Measurements from ENCODE around the gene CAMKMT.
"Not testable (repeated sequence)": the region's sequence is repeated elsewhere in the genome, so short reads cannot be mapped to it uniquely, and the experiment has no call there.

CAMKMT gene

GRCh38 chr2:44559108-44559507 lies 197.4 kb downstream of the CAMKMT start:
- DNase-seq = no peak

GRCh38 chr2:44560352-44560751 lies 198.6 kb downstream of the CAMKMT start:
- DNase-seq = no peak

GRCh38 chr2:44560941-44561340 lies 199.2 kb downstream of the CAMKMT start:
- no peak for DNase-seq

GRCh38 chr2:44562737-44563136 lies 201.0 kb downstream of the CAMKMT start:
- no peak for DNase-seq

DNA sequence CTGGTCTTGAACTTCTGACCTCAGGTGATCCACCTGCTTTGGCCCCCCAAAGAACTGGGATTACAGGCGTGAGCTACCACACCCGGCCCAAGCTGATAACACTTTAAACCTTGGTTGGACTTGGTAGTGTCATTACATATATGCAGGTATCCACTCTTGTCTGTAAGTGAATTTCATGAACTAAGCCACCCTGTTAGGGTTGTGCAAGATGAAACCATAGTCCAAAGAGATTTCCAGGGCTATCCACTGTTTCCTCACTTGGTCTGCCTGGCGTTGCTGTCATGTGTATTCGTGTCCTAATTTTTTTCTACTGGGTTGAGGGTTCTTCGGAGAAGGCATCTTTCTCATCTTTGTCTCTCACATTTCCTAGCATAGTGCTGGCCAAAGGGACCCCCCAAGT lies 203.0 kb downstream of the CAMKMT start:
- no peak for DNase-seq

DNA sequence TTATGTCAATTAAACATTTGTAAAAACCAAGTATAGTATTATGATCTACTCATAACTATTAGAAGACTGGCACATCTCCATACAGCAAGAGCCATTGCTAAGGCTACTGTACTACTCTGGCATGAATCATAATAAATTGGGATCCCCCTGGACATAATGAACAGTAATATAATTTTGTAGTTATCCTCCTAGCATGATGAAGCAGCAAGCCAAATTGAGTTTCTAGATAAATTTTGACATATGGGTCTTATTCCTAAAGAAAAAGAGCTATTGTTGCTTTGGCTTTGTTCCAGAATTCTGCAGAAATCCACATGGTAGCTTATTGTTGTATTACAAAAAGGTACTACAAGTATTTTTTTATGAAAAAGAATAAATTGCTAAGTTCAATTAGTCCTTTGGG lies 204.3 kb downstream of the CAMKMT start:
- no peak for DNase-seq

GRCh38 chr2:44569491-44569890 lies 207.7 kb downstream of the CAMKMT start:
- no peak for DNase-seq

DNA sequence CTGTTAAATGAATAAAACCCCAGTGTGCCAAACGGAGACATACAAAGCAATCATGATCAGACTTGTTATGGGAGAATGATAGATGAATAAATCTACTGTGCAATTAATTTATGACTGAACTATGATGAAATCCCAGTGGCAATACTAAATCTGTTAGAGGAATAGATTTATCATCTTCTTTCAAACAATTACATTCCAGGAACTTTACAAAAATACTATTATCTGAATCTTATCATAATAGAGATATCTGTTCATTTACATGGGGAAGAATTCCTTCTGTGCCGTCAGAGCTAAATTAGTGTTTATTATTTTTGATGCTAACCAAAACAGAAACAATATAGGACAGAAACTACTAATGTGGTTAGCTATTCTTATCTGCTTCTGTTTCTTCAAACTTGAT lies 208.5 kb downstream of the CAMKMT start:
- no peak for DNase-seq

- no peak for DNase-seq
These were observed 209.0 kb downstream of the CAMKMT start for GRCh38 chr2:44570777-44571176.

DNA sequence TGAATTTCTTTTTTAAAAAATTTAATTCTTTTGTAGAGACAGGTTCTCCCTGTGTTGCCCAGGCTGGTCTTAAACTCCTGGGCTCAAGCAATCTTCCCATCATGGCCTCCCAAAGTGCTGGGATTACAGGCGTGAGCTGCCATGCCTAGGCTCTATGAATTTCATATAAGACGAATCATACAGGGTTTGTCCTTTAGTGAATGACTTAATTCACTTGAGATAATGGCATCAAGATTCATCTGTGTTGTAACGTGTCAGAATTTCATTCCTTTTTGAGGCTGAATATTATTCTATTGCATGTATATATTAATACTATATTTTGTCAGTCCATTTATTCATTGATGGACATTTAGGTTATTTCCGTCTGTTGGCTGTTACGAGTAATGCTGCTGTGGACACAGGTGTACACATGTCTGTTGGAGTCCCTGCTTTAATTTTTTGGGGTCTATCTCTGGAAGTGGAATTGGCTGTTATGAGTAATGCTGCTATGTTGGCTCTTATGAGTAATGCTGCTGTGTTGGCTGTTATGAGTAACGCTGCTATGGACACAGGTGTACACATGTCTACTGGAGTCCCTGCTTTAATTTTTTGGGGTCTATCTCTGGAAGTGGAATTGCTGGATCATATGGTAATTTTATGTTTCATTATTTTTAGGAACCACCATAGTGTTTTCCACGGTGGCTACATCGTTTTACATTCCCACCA lies 210.6 kb downstream of the CAMKMT start:
- no peak for DNase-seq

GRCh38 chr2:44573996-44574395 lies 212.2 kb downstream of the CAMKMT start:
- no peak for DNase-seq

- DNase-seq = no peak
These were observed 216.8 kb downstream of the CAMKMT start for GRCh38 chr2:44578471-44579093.

GRCh38 chr2:44579115-44579836 lies 217.5 kb downstream of the CAMKMT start:
- DNase-seq = no peak

DNA sequence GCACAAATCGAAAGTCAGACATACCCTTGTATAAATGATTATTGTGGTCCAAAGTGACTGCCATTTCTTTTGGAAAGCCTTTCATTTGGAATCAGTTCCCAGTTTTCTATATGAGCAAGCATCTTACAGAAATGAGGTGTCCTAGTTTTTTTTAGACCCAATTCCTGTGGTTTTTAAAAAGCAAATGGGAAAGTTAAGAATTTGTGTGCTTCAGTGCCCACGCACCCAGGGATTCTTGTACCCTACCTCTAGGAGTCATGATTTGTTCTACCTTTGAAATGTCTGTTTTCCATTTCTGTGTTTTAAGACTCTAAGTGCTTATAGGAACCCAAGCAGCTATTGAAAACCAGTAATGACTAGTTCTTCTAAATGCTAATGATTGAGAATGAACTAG lies 218.1 kb downstream of the CAMKMT start:
- DNase-seq = no peak

GRCh38 chr2:44580875-44581515 lies 219.2 kb downstream of the CAMKMT start:
- DNase-seq = no peak

DNA sequence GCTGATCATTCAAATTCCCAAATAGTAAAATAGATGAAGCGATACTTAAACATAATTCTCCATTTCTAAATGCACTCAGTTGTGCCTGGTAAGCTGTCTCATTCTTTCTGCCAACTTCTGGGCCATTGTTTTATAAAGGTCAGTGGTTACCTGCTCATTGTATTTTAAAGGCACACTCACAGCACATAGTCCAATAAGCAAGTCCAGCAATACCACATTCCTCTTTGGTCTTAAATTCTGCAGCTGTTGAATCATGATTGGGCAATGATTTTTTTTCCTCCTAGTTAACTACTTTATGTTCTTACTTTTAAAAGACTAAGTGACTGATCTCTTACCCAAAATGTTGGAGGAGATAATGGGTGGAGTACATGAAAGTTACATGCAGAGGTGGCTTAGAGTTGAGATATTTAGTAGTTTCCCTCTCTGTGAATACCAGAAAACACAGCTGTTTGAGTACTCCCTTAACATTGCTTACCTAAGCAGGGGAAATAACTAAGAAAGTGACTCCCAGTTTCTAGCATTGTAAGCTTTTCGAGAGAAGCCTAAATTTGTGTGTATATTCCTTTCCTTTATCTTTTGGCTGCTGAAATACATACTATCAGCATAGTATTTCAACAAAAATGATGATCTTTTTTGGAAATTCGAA lies 220.7 kb downstream of the CAMKMT start:
- no peak for DNase-seq

DNA sequence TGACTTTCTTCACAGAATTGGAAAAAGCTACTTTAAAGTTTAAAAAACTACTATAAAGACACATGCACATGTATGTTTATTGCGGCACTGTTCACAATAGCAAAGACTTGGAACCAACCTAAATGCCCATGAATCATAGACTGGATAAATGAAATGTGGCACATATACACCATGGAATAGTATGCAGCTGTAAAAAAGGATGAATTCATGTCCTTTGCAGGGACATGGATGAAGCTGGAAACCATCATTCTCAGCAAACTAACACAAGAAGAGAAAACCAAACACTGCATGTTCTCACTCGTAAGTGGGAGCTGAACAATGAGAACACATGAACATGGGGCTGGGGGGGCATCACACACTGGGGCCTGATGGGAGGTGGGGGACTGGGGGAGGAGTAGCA lies 233.9 kb downstream of the CAMKMT start:
- DNase-seq = not testable (repeated sequence)

DNA sequence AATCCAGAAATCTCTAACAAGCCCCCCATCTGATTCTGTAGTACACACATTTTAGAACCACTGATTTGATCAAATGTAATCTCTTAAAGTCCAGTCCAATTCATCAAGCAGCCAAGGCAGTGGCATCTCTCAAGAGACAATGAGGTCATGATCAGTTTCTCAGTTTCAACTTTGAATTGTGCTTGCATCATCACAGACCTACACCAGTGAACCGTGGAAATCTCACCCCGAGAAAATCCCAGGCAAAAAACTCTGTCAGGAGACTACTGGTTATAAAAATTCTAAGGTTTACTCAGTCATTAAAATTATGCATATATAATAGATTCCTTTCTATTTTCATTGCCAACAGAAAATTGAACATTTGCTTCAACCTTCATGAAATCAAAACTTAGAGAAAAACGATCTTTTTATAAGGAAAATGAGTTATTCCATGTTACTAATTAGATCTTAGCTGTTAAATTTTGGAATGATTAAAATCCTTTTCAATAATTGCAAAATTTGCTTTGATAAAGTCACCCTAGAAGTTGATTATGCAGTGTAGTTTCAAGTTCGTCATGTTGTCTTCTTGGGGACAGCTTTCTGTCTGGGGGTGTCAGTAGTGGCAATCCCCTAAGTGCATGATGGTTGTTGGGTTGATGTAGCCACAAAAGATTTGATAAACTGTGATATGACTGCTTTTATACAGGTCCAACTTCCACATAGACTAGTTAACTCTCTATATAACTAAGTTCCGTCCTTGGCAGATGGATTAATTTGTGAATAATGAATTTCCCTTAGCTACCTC lies 235.0 kb downstream of the CAMKMT start:
- DNase-seq = no peak

GRCh38 chr2:44598330-44599119 lies 236.8 kb downstream of the CAMKMT start:
- no peak for DNase-seq

- DNase-seq = no peak
These were observed 237.4 kb downstream of the CAMKMT start for GRCh38 chr2:44599130-44599529.

DNA sequence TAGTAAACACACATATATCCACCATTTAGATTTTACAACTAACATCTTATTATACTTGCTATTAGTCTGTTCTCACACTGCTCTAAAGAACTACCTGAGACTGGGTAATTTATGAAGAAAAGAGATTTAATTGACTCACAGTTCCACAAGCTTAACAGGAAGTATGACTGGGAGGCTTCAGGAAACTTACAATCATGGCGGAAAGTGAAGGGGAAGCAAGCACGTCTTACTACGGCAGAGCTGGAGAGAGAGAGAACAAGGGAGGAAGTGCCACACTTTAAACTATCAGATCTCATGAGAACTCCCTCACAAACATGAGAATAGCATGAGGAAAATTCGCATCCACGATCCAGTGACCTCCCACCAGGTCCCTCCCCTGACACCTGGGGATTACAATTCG lies 240.7 kb downstream of the CAMKMT start:
- no peak for DNase-seq

Measured in effector CD8-positive, alpha-beta T cell (primary cell).